Breast epithelium (tissue), 4 donors: ENCODE results near the gene NAV2. TPM values are rescaled to one million over a fixed set of nuclear protein-coding genes. Genes with fewer than 3 reads are reported as not detected.

Experiments
- DNase-seq, 2 donors: peaks; one replicate each; pipeline ENCODE4 v3.0.0-alpha.2; 2019; ENCODE audit warnings: low spot score in 2 of 2
- H3K27ac ChIP-seq, 2 donors: fragments of 200-600 bp; sonication (generic) in 1 of 2; one replicate each; pipeline ENCODE4 v1.5.1; 2016 to 2019; ENCODE audit warnings: mild to moderate bottlenecking in 1 of 2
- H3K27me3 ChIP-seq, 2 donors: fragments of 200-600 bp; sonication (generic) in 1 of 2; one replicate each; pipeline versions ENCODE4 v1.5.1 to v1.6.0; 2017 to 2019; ENCODE audit warnings: control low read depth in 1 of 2, mild to moderate bottlenecking in 1 of 2
- H3K36me3 ChIP-seq: fragments of 200-600 bp; one replicate; pipeline ENCODE4 v1.5.1; 2019
- H3K4me1 ChIP-seq, 2 donors: fragments of 200-600 bp; sonication (generic); one replicate each; pipeline ENCODE4 v1.5.1; 2016 to 2019; ENCODE audit warnings: control low read depth in 1 of 2
- H3K4me3 ChIP-seq, 3 donors: fragments of 200-600 bp; sonication (generic); 1 replicate in 2 of 3; 2 replicates in 1 of 3; pipeline ENCODE4 v1.5.1; 2016 to 2019; ENCODE audit warnings: mild to moderate bottlenecking in 3 of 3, moderate library complexity in 2 of 3
- H3K9me3 ChIP-seq, 2 donors: fragments of 200-600 bp; sonication (generic) in 1 of 2; one replicate each; pipeline ENCODE4 v1.5.1; 2016 to 2019; ENCODE audit warnings: control low read depth in 1 of 2
- CTCF ChIP-seq, 3 donors: fragments of 450-650 bp; IDR thresholded peaks; one replicate each; pipeline ENCODE4 v1.5.1; 2016 to 2017; ENCODE audit warnings: antibody characterized with exemption in 3 of 3, mild to moderate bottlenecking in 3 of 3, moderate library complexity in 3 of 3
- POLR2A ChIP-seq: fragments of 450-650 bp; IDR thresholded peaks from one replicate; pipeline ENCODE4 v1.6.1; 2016; ENCODE audit warnings: antibody characterized with exemption, mild to moderate bottlenecking, moderate library complexity
- POLR2AphosphoS5 ChIP-seq, 3 donors: sonication (generic); formaldehyde crosslinking; IDR thresholded peaks; one replicate each; pipeline ENCODE4 v1.6.1; 2017; ENCODE audit warnings: antibody characterized with exemption in 3 of 3
- intact Hi-C: fragments of 100-400 bp; cut with DNase I; formaldehyde crosslinking; loops from one replicate; pipeline ENCODE4 v1.15.1; 2023; ENCODE audit warnings: low total_unique reads
- total RNA-seq, 3 donors: library from RNA; depleted of rRNA; stranded (reverse); fragments of >200 nt; gene quantifications; one replicate each; pipeline ENCODE4 v1.1.0, GENCODE V29; 2016

NAV2 gene
- total RNA-seq, 3 donors from 2014 or later: 28.2 to 61.8 (median 31.4) TPM

- no peaks in the 10 kb centered on the region for H3K27me3 ChIP-seq
- DNase-seq: no peak
- H3K27ac ChIP-seq: peak overlapping the region; percentile 0 to 48
- H3K9me3 ChIP-seq: no peaks in the 10 kb centered on the region
- H3K4me1 ChIP-seq: peaks cover 0 to 25% of the 10 kb centered on the region in 2 donors
- intact Hi-C loops: no loop called here
- no peaks in the 10 kb centered on the region for H3K36me3 ChIP-seq
- TF ChIP-seq POLR2A (no peak), POLR2AphosphoS5 (IDR thresholded peaks at IDR 0.05) (no peak)
- no peak overlapping the region for H3K4me3 ChIP-seq
Observed at GRCh38 chr11:20059587-20060021, 347.0 kb downstream of the NAV2 start.

GRCh38 chr11:20060181-20060580 is 347.5 kb downstream of the NAV2 start:
- TF ChIP-seq POLR2A: no peak
- no peak overlapping the region for H3K4me3 ChIP-seq
- H3K36me3 ChIP-seq: no peaks in the 10 kb centered on the region
- DNase-seq: no peak
- no peaks in the 10 kb centered on the region for H3K27me3 ChIP-seq
- intact Hi-C loops: no loop called here
- peaks cover 0 to 25% of the 10 kb centered on the region in 2 donors for H3K4me1 ChIP-seq
- peak overlapping the region; percentile 0 to 48 for H3K27ac ChIP-seq
- no peaks in the 10 kb centered on the region for H3K9me3 ChIP-seq

GRCh38 chr11:20060647-20061205 is 348.1 kb downstream of the NAV2 start:
- Histone ChIP-seq H3K4me3 (no peak overlapping the region), H3K4me1 (peaks cover 0 to 25% of the 10 kb centered on the region in 2 donors), H3K27me3 (no peaks in the 10 kb centered on the region), H3K9me3 (no peaks in the 10 kb centered on the region), H3K36me3 (no peaks in the 10 kb centered on the region), H3K27ac (peak overlapping the region; percentile 42 to 48)
- no peak for TF ChIP-seq CTCF (IDR thresholded peaks at IDR 0.05)
- TF ChIP-seq POLR2AphosphoS5 (IDR thresholded peaks at IDR 0.05): no peak
- TF ChIP-seq POLR2A: no peak
- intact Hi-C loops: no loop called here
- no peak for DNase-seq

- H3K27ac ChIP-seq: no peak overlapping the region
- TF ChIP-seq POLR2A: no peak
- TF ChIP-seq POLR2AphosphoS5 (IDR thresholded peaks at IDR 0.05): no peak
- no peak for TF ChIP-seq CTCF (IDR thresholded peaks at IDR 0.05)
- H3K4me3 ChIP-seq: no peak overlapping the region
- peaks cover 0 to 21% of the 10 kb centered on the region in 2 donors for H3K4me1 ChIP-seq
- no peaks in the 10 kb centered on the region for H3K9me3 ChIP-seq
- no peaks in the 10 kb centered on the region for H3K36me3 ChIP-seq
- intact Hi-C loops: no loop called here
- H3K27me3 ChIP-seq: no peaks in the 10 kb centered on the region
- DNase-seq: no peak
Observed at GRCh38 chr11:20061776-20062175, 349.1 kb downstream of the NAV2 start.

- TF ChIP-seq CTCF (IDR thresholded peaks at IDR 0.05) (no peak), POLR2A (no peak), POLR2AphosphoS5 (IDR thresholded peaks at IDR 0.05) (no peak)
- no peaks in the 10 kb centered on the region for H3K36me3 ChIP-seq
- no peak for DNase-seq
- intact Hi-C loops: no loop called here
- peaks cover 0 to 5% of the 10 kb centered on the region in 2 donors for H3K4me1 ChIP-seq
- H3K9me3 ChIP-seq: no peaks in the 10 kb centered on the region
- no peak overlapping the region for H3K27ac ChIP-seq
- H3K4me3 ChIP-seq: no peak overlapping the region
- H3K27me3 ChIP-seq: no peaks in the 10 kb centered on the region
Observed at GRCh38 chr11:20064961-20065405, 352.3 kb downstream of the NAV2 start.

- DNase-seq: no peak
- H3K27ac ChIP-seq: no peak overlapping the region
- H3K27me3 ChIP-seq: no peaks in the 10 kb centered on the region
- H3K4me3 ChIP-seq: no peak overlapping the region
- peaks cover 0 to 5% of the 10 kb centered on the region in 2 donors for H3K4me1 ChIP-seq
- no peaks in the 10 kb centered on the region for H3K36me3 ChIP-seq
- intact Hi-C loops: no loop called here
- H3K9me3 ChIP-seq: no peaks in the 10 kb centered on the region
- no peak for TF ChIP-seq CTCF (IDR thresholded peaks at IDR 0.05)
- no peak for TF ChIP-seq POLR2A
- no peak for TF ChIP-seq POLR2AphosphoS5 (IDR thresholded peaks at IDR 0.05)
Observed at GRCh38 chr11:20065406-20065805, 352.8 kb downstream of the NAV2 start.
